ENCODE data around the gene KIF12.

DNA sequence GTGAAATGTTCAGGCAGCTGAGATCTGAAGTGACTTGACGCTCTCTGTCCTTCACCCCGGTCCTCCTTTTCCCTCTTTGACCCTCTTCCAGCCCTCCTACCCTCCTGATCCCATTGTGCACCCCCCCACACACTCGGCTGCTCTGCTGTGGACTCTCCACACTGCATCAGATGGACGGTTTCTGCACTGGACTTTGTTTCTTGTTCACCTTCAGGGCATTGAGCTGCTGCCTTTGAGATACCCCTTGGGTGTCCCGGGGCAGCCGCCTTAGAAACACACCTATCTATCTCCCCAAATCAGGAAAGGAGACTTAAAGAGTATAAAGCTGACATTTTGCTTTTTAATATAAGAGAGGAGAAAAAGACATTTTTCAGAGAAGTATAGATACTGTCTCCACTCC lies 48.4 kb downstream of the KIF12 start:
- TF ChIP-seq MXI1 (IDR thresholded peaks at IDR 0.05; ENCODE audit: borderline replicate concordance, low read depth, low read length) (no peak), SOX5 (CRISPR knock-in tag; IDR thresholded peaks at IDR 0.05; ENCODE audit: borderline replicate concordance) (no peak), SIN3A (IDR thresholded peaks at IDR 0.05; ENCODE audit: borderline replicate concordance, low read depth, low read length) (no peak), RFX5 (IDR thresholded peaks at IDR 0.05; ENCODE audit: low read depth, low read length) (no peak), HNF4G (IDR thresholded peaks at IDR 0.05; ENCODE audit: borderline replicate concordance, low read depth, low read length) (no peak), HNF4G (CRISPR knock-in tag; IDR thresholded peaks at IDR 0.05; ENCODE audit: borderline replicate concordance, low read depth) (no peak), POLR2AphosphoS5 (IDR thresholded peaks at IDR 0.05; ENCODE audit: low read depth, low read length) (no peak), ZNF776 (CRISPR knock-in tag; IDR thresholded peaks at IDR 0.05) (no peak), TARDBP (CRISPR knock-in tag; IDR thresholded peaks at IDR 0.05) (no peak)
- TF ChIP-seq, protein P1, sequence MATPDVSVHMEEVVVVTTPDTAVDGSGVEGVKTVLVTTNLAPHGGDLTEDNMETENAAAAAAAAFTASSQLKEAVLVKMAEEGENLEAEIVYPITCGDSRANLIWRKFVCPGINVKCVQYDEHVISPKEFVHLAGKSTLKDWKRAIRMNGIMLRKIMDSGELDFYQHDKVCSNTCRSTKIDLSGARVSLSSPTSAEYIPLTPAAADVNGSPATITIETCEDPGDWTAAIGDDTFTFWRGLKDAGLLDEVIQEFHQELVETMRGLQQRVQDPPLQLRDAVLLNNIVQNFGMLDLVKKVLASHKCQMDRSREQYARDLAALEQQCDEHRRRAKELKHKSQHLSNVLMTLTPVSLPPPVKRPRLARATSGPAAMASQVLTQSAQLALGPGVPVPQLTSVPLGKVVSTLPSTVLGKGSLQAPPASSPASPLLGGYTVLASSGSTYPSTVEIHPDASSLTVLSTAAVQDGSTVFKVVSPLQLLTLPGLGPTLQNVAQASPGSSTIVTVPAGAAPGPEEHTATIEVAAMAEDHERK (CRISPR knock-in tag; IDR thresholded peaks at IDR 0.05; ENCODE audit: low read depth): no peak
- TF ChIP-seq, protein P2, sequence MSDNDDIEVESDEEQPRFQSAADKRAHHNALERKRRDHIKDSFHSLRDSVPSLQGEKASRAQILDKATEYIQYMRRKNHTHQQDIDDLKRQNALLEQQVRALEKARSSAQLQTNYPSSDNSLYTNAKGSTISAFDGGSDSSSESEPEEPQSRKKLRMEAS (IDR thresholded peaks at IDR 0.05): no peak
- TF ChIP-seq, protein P3, sequence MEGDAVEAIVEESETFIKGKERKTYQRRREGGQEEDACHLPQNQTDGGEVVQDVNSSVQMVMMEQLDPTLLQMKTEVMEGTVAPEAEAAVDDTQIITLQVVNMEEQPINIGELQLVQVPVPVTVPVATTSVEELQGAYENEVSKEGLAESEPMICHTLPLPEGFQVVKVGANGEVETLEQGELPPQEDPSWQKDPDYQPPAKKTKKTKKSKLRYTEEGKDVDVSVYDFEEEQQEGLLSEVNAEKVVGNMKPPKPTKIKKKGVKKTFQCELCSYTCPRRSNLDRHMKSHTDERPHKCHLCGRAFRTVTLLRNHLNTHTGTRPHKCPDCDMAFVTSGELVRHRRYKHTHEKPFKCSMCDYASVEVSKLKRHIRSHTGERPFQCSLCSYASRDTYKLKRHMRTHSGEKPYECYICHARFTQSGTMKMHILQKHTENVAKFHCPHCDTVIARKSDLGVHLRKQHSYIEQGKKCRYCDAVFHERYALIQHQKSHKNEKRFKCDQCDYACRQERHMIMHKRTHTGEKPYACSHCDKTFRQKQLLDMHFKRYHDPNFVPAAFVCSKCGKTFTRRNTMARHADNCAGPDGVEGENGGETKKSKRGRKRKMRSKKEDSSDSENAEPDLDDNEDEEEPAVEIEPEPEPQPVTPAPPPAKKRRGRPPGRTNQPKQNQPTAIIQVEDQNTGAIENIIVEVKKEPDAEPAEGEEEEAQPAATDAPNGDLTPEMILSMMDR (CRISPR knock-in tag; IDR thresholded peaks at IDR 0.05): no peak
- TF ChIP-seq, protein P4, sequence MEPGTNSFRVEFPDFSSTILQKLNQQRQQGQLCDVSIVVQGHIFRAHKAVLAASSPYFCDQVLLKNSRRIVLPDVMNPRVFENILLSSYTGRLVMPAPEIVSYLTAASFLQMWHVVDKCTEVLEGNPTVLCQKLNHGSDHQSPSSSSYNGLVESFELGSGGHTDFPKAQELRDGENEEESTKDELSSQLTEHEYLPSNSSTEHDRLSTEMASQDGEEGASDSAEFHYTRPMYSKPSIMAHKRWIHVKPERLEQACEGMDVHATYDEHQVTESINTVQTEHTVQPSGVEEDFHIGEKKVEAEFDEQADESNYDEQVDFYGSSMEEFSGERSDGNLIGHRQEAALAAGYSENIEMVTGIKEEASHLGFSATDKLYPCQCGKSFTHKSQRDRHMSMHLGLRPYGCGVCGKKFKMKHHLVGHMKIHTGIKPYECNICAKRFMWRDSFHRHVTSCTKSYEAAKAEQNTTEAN (CRISPR knock-in tag; conservative IDR thresholded peaks at IDR 0.05): no peak
- TF ChIP-seq, protein P5, sequence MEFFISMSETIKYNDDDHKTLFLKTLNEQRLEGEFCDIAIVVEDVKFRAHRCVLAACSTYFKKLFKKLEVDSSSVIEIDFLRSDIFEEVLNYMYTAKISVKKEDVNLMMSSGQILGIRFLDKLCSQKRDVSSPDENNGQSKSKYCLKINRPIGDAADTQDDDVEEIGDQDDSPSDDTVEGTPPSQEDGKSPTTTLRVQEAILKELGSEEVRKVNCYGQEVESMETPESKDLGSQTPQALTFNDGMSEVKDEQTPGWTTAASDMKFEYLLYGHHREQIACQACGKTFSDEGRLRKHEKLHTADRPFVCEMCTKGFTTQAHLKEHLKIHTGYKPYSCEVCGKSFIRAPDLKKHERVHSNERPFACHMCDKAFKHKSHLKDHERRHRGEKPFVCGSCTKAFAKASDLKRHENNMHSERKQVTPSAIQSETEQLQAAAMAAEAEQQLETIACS (CRISPR knock-in tag; IDR thresholded peaks at IDR 0.05): no peak
